GM10266 (cell line): Measurements from ENCODE around the gene COMMD6.

Experiments
- DNase-seq: peaks from one replicate; pipeline ENCODE4 v3.0.0; 2012; ENCODE audit errors: extremely low spot score
- CTCF ChIP-seq: IDR thresholded peaks from 2 replicates; pipeline ENCODE4 v1.5.1; 2012; ENCODE audit warnings: mild to moderate bottlenecking, low read depth; ENCODE audit not compliant: control insufficient read depth, insufficient read depth; ENCODE audit errors: missing control alignments

The COMMD6 gene

GRCh38 chr13:75511051-75511625 is 26.5 kb downstream of the COMMD6 start:
- TF ChIP-seq CTCF, result no peak
- DNase-seq, result no peak

DNA sequence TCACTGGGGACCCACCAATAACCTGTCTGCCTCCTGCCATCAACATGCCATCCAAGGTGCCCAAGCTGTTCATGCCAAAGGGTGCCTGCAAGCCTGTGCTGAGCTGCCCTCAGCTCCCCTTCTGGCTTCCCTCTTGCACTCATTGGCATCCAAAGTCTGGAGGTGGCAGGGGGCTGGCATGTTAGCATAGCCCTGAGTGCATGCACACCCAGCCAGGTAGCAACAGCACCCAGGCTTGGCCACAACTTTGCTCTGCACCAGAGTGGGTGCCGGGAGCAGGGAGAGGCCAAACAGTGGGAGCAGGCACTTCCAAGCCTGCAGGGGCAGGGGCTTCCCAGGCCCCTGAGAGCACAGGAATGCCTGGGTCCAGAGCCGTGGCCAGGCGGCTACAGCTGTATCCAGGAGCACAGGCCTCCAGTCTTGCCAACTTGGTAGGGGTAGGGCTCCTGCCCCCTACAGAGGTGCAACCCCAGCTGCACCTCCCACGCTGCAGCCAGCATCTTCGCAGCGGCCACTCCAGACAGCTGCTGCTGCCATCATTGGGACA is 29.6 kb downstream of the COMMD6 start:
- DNase-seq, result no peak
- no peak for TF ChIP-seq CTCF

DNA sequence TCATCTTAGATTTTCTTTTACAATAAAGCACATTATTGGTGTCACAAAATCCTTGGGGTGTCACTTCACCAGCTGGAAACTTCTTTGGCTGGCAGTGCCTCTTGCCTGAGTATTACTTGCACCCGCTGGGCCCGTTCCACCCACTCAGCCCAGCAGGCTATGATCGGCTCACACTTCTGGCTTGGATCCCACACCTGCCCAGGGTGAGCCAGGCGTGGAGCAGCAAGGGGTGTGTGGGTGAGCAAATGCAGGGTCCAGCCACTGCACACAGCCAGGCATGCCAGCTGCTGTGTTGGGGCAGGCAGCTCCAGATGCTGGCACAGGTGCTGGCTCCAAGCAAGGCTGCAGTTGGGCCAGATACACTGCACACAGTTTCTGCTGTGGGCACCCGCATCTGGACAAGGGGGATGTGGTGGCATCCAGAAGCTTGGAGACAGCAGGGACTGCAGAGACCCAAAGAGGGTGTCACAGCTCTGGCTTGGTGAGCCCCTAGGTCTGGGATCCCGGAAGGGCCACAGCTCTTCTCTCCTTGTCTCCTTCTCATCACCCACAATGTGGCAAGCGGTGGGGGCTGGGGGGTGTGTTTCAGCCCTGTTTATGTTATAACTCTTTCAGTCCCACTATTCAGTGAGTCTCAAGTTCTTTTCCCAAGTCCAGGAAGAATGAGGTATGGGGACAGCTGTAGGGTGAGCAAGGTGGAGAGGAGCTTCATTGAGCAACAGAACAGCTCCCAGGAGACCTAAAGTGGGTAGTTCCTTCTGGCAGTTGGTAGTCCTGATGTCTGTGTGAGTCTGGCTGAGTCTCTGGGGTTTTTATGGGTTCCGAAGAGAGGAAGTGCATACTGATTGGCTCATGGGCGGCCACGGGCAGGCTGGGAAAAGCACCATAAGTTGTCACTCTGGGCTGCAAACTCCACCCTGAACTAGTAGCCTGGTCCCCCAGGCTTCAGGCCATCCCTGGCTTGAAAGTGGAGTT is 30.3 kb downstream of the COMMD6 start:
- TF ChIP-seq CTCF, result no peak
- DNase-seq, result no peak

DNA sequence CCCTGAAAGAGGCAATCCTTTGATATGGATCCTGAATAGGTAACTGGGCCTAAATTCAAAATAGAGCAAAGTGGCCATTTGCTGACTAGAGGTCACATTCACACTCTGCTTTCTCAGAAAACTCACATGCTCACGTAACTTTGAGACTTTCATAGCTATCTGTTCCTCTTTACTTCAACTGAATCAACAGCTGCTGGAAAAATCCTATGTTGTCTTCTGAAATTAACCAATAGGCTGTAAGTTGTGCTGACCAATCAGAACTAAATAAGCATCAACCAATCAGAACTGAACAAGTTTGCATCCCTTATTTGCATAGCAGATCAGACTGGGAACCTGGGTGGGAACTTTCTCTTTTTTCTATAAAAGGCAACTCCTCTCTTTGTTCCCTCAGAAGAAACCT is 31.6 kb downstream of the COMMD6 start:
- TF ChIP-seq CTCF, result no peak
- DNase-seq, result no peak

GRCh38 chr13:75505327-75505726 is 32.3 kb downstream of the COMMD6 start:
- TF ChIP-seq CTCF, result no peak
- DNase-seq, result no peak

- DNase-seq, result no peak
- TF ChIP-seq CTCF, result no peak
Observed at GRCh38 chr13:75495938-75496337, 41.7 kb downstream of the COMMD6 start.

DNA sequence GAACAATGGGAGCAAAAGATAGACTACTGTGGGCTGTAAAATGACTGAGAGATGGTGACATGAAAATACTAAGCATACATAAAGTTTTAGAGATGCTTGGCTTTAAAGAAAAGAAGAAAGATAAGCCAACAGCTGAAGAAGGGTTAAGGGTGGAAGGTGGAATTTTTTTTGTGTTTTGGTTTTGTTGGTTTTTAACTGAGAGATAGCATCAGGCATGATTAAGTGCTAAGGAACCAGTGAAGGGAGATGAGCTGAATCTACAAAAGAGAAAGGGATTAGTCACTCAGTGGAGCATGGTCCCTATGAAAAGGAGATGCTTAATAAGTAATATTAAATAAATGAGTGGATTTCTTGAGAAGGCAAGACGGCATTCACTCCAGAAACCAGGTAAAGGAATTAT is 43.1 kb downstream of the COMMD6 start:
- DNase-seq, result no peak
- no peak for TF ChIP-seq CTCF
